DOHH2 (cell line): Measurements from ENCODE around the gene REG1A.

Source experiments
- H3F3A ChIP-seq: fragments of 200-600 bp; sonication (generic), shearing (Covaris generic); 2 replicates; pipeline ENCODE4 v1.6.0; 2016; ENCODE audit warnings: antibody characterized with exemption, mild to moderate bottlenecking; ENCODE audit not compliant: control insufficient read depth, insufficient read depth
- H3K27ac ChIP-seq: fragments of 200-600 bp; sonication (generic); 2 replicates; pipeline ENCODE4 v1.5.1; 2014; ENCODE audit warnings: low read depth, mild to moderate bottlenecking, low read length, moderate library complexity
- H3K27me3 ChIP-seq: fragments of 200-600 bp; sonication (generic); 2 replicates; pipeline ENCODE4 v1.6.1; 2014; ENCODE audit warnings: mild to moderate bottlenecking, low read length, mixed read lengths; ENCODE audit not compliant: control insufficient read depth
- H3K36me3 ChIP-seq: fragments of 200-600 bp; sonication (generic); 2 replicates; pipeline ENCODE4 v1.6.1; 2014; ENCODE audit warnings: mild to moderate bottlenecking, low read length, moderate library complexity, mixed read lengths; ENCODE audit not compliant: control insufficient read depth
- H3K4me1 ChIP-seq: fragments of 200-600 bp; sonication (generic); 2 replicates; pipeline ENCODE4 v1.6.1; 2014; ENCODE audit warnings: mild to moderate bottlenecking, low read length, mixed read lengths; ENCODE audit not compliant: control insufficient read depth
- H3K4me2 ChIP-seq: fragments of 200-600 bp; sonication (generic); 2 replicates; pipeline ENCODE4 v1.6.0; 2014; ENCODE audit warnings: mild to moderate bottlenecking, low read length, moderate library complexity
- H3K4me3 ChIP-seq: fragments of 200-600 bp; sonication (generic); 2 replicates; pipeline ENCODE4 v1.5.1; 2014; ENCODE audit warnings: mild to moderate bottlenecking, low read length, mixed read lengths
- H3K79me2 ChIP-seq: fragments of 200-600 bp; sonication (generic); 2 replicates; pipeline ENCODE4 v1.6.1; 2014; ENCODE audit warnings: mild to moderate bottlenecking, low read length, mixed read lengths; ENCODE audit not compliant: control insufficient read depth
- H3K9me2 ChIP-seq: fragments of 200-600 bp; sonication (generic); replicated peaks from 2 replicates; pipeline ENCODE4 v1.6.1; 2014; ENCODE audit warnings: mild to moderate bottlenecking, low read length, mixed read lengths; ENCODE audit not compliant: control insufficient read depth
- H3K9me3 ChIP-seq: fragments of 200-600 bp; sonication (generic); 2 replicates; pipeline ENCODE4 v1.6.1; 2014; ENCODE audit warnings: antibody characterized with exemption, low read length, mixed read lengths; ENCODE audit not compliant: control insufficient read depth, insufficient read depth
- H4K20me1 ChIP-seq: fragments of 200-600 bp; sonication (generic); 2 replicates; pipeline ENCODE4 v1.6.0; 2014; ENCODE audit warnings: low read depth, mild to moderate bottlenecking, antibody characterized with exemption, low read length, moderate library complexity; ENCODE audit not compliant: control insufficient read depth, insufficient read depth
- CTCF ChIP-seq: fragments of 200-600 bp; sonication (generic); IDR thresholded peaks from one replicate; pipeline ENCODE4 v1.5.1; 2014; ENCODE audit warnings: antibody characterized with exemption, mild to moderate bottlenecking, low read depth, low read length; ENCODE audit not compliant: poor library complexity, severe bottlenecking
- EZH2phosphoT487 ChIP-seq: fragments of 200-600 bp; sonication (generic); IDR thresholded peaks from 2 replicates; pipeline ENCODE4 v1.6.1; 2017; ENCODE audit warnings: borderline replicate concordance, mild to moderate bottlenecking, antibody characterized with exemption, low read length, moderate library complexity, mixed read lengths

Gene REG1A

GRCh38 chr2:79129260-79129659 is 9.0 kb downstream of the REG1A start:
- H3K9me2 ChIP-seq: no peaks in the 10 kb centered on the region
- no peak overlapping the region for H3K27ac ChIP-seq
- no peaks in the 10 kb centered on the region for H3F3A ChIP-seq
- H3K4me2 ChIP-seq: no peak overlapping the region
- no peaks in the 10 kb centered on the region for H4K20me1 ChIP-seq
- no peaks in the 10 kb centered on the region for H3K27me3 ChIP-seq
- TF ChIP-seq EZH2phosphoT487 (no peak), CTCF (no peak)
- H3K4me3 ChIP-seq: no peak overlapping the region
- H3K79me2 ChIP-seq: no peaks in the 10 kb centered on the region
- H3K9me3 ChIP-seq: no peaks in the 10 kb centered on the region; the same call in 1 of the 2 replicates
- H3K36me3 ChIP-seq: no peaks in the 10 kb centered on the region
- H3K4me1 ChIP-seq: no peaks in the 10 kb centered on the region

DNA sequence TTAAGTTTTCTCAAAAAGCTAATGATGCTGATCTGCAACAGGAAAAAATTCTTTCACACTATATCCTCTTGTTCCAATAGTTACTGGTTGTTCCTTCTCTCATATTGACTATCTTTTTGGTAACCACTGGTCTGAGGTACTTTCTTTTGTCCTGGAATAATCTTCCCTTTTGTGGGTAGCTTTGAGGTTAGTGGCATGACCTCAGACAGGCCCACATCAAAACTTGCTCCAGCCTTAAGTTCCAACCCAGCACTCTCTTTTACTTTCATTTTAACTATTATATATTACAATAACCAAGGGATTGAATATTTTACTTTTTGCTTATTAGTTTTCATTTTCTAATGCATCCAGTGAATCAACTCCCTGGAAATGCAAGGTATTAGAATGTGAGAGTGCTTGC is 9.5 kb downstream of the REG1A start:
- Histone ChIP-seq H3F3A (no peaks in the 10 kb centered on the region), H3K9me2 (no peaks in the 10 kb centered on the region), H3K79me2 (no peaks in the 10 kb centered on the region), H3K27me3 (no peaks in the 10 kb centered on the region), H3K9me3 (no peaks in the 10 kb centered on the region; the same call in 1 of the 2 replicates), H3K4me3 (no peak overlapping the region), H3K27ac (no peak overlapping the region), H3K36me3 (no peaks in the 10 kb centered on the region), H3K4me1 (no peaks in the 10 kb centered on the region), H4K20me1 (no peaks in the 10 kb centered on the region), H3K4me2 (no peak overlapping the region)
- TF ChIP-seq EZH2phosphoT487: no peak
- TF ChIP-seq CTCF: no peak

GRCh38 chr2:79131687-79132086 is 11.4 kb downstream of the REG1A start:
- H3K27ac ChIP-seq: no peak overlapping the region
- H3K9me3 ChIP-seq: no peaks in the 10 kb centered on the region; the same call in 1 of the 2 replicates
- no peaks in the 10 kb centered on the region for H4K20me1 ChIP-seq
- no peaks in the 10 kb centered on the region for H3K4me1 ChIP-seq
- H3K79me2 ChIP-seq: no peaks in the 10 kb centered on the region
- no peaks in the 10 kb centered on the region for H3F3A ChIP-seq
- H3K36me3 ChIP-seq: no peaks in the 10 kb centered on the region
- H3K27me3 ChIP-seq: no peaks in the 10 kb centered on the region
- no peak overlapping the region for H3K4me2 ChIP-seq
- TF ChIP-seq CTCF: no peak
- no peak for TF ChIP-seq EZH2phosphoT487
- H3K4me3 ChIP-seq: no peak overlapping the region
- no peaks in the 10 kb centered on the region for H3K9me2 ChIP-seq
